Measurements from ENCODE around the gene TCERG1L. TPM values are rescaled to one million over a fixed set of nuclear protein-coding genes. Genes with fewer than 3 reads are reported as not detected.

Gene TCERG1L
- polyA plus RNA-seq, 1 of the 3 experiments (the other 2 are of a cell fraction) = not detected

GRCh38 chr10:131107970-131108369 lies 203.6 kb downstream of the TCERG1L start:
- Histone ChIP-seq H3K27ac (ENCODE audit: low read depth in 2 of 2, low read length in 1 of 2) (no peak overlapping the region), H3K27me3 (ENCODE audit: insufficient read depth) (no peaks in the 10 kb centered on the region), H3K4me3 (ENCODE audit: low read depth in 2 of 2, low read length in 1 of 2) (no peak overlapping the region), H2AFZ (ENCODE audit: low read depth) (no peak overlapping the region), H4K20me1 (ENCODE audit: insufficient read depth) (no peaks in the 10 kb centered on the region), H3K4me2 (no peak overlapping the region), H3K4me1 (ENCODE audit: control insufficient read depth in 1 of 2, insufficient read depth in 2 of 2, low read depth in 1 of 2, low read length in 1 of 2) (no peaks in the 10 kb centered on the region), H3K9ac (no peak overlapping the region), H3K79me2 (ENCODE audit: insufficient read depth) (no peaks in the 10 kb centered on the region), H3K9me2 (no peaks in the 10 kb centered on the region), H3K36me3 (replicated peaks in 1 of 2; ENCODE audit: control insufficient read depth in 1 of 2, insufficient read depth in 2 of 2, low read length in 1 of 2) (no peaks in the 10 kb centered on the region), H3K9me3 (no peaks in the 10 kb centered on the region), H3F3A (replicated peaks; ENCODE audit: insufficient read depth) (no peaks in the 10 kb centered on the region)
- DNase-seq = no peak
- 74% methylated on average over 9 of the region's 9 CpGs for WGBS (ENCODE audit: low lambda C conversion rate)
- CTCF ChIA-PET = no interaction called here
- TF ChIP-seq YY1 (IDR thresholded peaks at IDR 0.05; ENCODE audit: low read depth) (no peak), POLR2AphosphoS5 (IDR thresholded peaks at IDR 0.05; ENCODE audit: low read depth, low read length) (no peak), NFIC (IDR thresholded peaks at IDR 0.05; ENCODE audit: borderline replicate concordance) (no peak), SIN3A (IDR thresholded peaks at IDR 0.05; ENCODE audit: borderline replicate concordance, low read depth, low read length) (no peak), FOSL2 (IDR thresholded peaks at IDR 0.05; ENCODE audit: borderline replicate concordance, low read depth) (no peak), RFX5 (IDR thresholded peaks at IDR 0.05; ENCODE audit: low read length) (no peak), TAF1 (IDR thresholded peaks at IDR 0.05; ENCODE audit: borderline replicate concordance, low read depth, low read length) (no peak)
- TF ChIP-seq, protein P1, sequence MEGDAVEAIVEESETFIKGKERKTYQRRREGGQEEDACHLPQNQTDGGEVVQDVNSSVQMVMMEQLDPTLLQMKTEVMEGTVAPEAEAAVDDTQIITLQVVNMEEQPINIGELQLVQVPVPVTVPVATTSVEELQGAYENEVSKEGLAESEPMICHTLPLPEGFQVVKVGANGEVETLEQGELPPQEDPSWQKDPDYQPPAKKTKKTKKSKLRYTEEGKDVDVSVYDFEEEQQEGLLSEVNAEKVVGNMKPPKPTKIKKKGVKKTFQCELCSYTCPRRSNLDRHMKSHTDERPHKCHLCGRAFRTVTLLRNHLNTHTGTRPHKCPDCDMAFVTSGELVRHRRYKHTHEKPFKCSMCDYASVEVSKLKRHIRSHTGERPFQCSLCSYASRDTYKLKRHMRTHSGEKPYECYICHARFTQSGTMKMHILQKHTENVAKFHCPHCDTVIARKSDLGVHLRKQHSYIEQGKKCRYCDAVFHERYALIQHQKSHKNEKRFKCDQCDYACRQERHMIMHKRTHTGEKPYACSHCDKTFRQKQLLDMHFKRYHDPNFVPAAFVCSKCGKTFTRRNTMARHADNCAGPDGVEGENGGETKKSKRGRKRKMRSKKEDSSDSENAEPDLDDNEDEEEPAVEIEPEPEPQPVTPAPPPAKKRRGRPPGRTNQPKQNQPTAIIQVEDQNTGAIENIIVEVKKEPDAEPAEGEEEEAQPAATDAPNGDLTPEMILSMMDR (IDR thresholded peaks at IDR 0.05) = no peak
- POLR2A ChIA-PET = no interaction called here

- DNase-seq = no peak
- Histone ChIP-seq H3K36me3 (replicated peaks in 1 of 2; ENCODE audit: control insufficient read depth in 1 of 2, insufficient read depth in 2 of 2, low read length in 1 of 2) (no peaks in the 10 kb centered on the region), H3K27me3 (ENCODE audit: insufficient read depth) (no peaks in the 10 kb centered on the region), H3K9ac (no peak overlapping the region), H4K20me1 (ENCODE audit: insufficient read depth) (no peaks in the 10 kb centered on the region), H3F3A (replicated peaks; ENCODE audit: insufficient read depth) (no peaks in the 10 kb centered on the region), H3K27ac (ENCODE audit: low read depth in 2 of 2, low read length in 1 of 2) (no peak overlapping the region), H3K4me2 (no peak overlapping the region), H3K4me3 (ENCODE audit: low read depth in 2 of 2, low read length in 1 of 2) (no peak overlapping the region), H3K9me2 (no peaks in the 10 kb centered on the region), H3K79me2 (ENCODE audit: insufficient read depth) (no peaks in the 10 kb centered on the region), H3K9me3 (no peaks in the 10 kb centered on the region), H2AFZ (ENCODE audit: low read depth) (no peak overlapping the region), H3K4me1 (ENCODE audit: control insufficient read depth in 1 of 2, insufficient read depth in 2 of 2, low read depth in 1 of 2, low read length in 1 of 2) (peaks cover 0 to 20% of the 10 kb centered on the region in 2 experiments; a peak in 1 of 4 replicates)
- WGBS (ENCODE audit: low lambda C conversion rate) = 47% methylated on average over 10 of the region's 13 CpGs
- ChIA-PET CTCF (no interaction called here), POLR2A (no interaction called here)
- TF ChIP-seq YY1 (IDR thresholded peaks at IDR 0.05; ENCODE audit: low read depth) (no peak), GABPA (IDR thresholded peaks at IDR 0.05; ENCODE audit: low read depth) (no peak), TEAD4 (IDR thresholded peaks at IDR 0.05; ENCODE audit: borderline replicate concordance, insufficient read depth) (no peak), NRF1 (IDR thresholded peaks at IDR 0.05; ENCODE audit: low read depth, low read length) (no peak), TAF1 (IDR thresholded peaks at IDR 0.05; ENCODE audit: borderline replicate concordance, low read depth, low read length) (no peak), REST (IDR thresholded peaks at IDR 0.05; ENCODE audit: low read depth, low read length) (no peak), RXRA (IDR thresholded peaks at IDR 0.05; ENCODE audit: borderline replicate concordance, low read depth) (no peak), USF1 (IDR thresholded peaks at IDR 0.05; ENCODE audit: borderline replicate concordance, low read depth) (no peak), RCOR1 (IDR thresholded peaks at IDR 0.05; ENCODE audit: low read length) (no peak), ELF1 (IDR thresholded peaks at IDR 0.05) (no peak), MXI1 (IDR thresholded peaks at IDR 0.05; ENCODE audit: low read depth, low read length) (no peak)
- TF ChIP-seq, protein P2, sequence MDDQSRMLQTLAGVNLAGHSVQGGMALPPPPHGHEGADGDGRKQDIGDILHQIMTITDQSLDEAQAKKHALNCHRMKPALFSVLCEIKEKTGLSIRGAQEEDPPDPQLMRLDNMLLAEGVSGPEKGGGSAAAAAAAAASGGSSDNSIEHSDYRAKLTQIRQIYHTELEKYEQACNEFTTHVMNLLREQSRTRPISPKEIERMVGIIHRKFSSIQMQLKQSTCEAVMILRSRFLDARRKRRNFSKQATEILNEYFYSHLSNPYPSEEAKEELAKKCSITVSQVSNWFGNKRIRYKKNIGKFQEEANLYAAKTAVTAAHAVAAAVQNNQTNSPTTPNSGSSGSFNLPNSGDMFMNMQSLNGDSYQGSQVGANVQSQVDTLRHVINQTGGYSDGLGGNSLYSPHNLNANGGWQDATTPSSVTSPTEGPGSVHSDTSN (IDR thresholded peaks at IDR 0.05) = no peak
Observed at GRCh38 chr10:131102676-131103075, 208.8 kb downstream of the TCERG1L start.
